H9 (cell line): ENCODE results near the gene FASTK. TPM values are rescaled to one million over a fixed set of nuclear protein-coding genes. Genes with fewer than 3 reads are reported as not detected.

ENCODE experiments used
- DNase-seq: peaks from one replicate; pipeline ENCODE4 v3.0.0-alpha.2; 2017
- H2AFZ ChIP-seq: one replicate; pipeline ENCODE4 v1.6.1; 2013; ENCODE audit warnings: mild to moderate bottlenecking, low read length, control low read depth, moderate library complexity
- H2AK5ac ChIP-seq: 2 replicates; pipeline ENCODE4 v1.6.1; 2013; ENCODE audit warnings: low read length, control low read depth, mixed read lengths; ENCODE audit not compliant: insufficient read length
- H2BK120ac ChIP-seq: one replicate; pipeline ENCODE4 v1.6.1; 2013; ENCODE audit warnings: low read depth, mild to moderate bottlenecking, low read length, control low read depth, inconsistent platforms; ENCODE audit not compliant: poor library complexity, severe bottlenecking
- H2BK12ac ChIP-seq: 2 replicates; pipeline ENCODE4 v1.6.1; 2013; ENCODE audit warnings: low read length, control low read depth, mixed read lengths, low read depth; ENCODE audit not compliant: insufficient read length
- H2BK15ac ChIP-seq: 2 replicates; pipeline ENCODE4 v1.6.1; 2013; ENCODE audit warnings: low read depth, low read length, control low read depth
- H2BK20ac ChIP-seq: one replicate; pipeline ENCODE4 v1.6.1; 2013; ENCODE audit warnings: low read depth, mild to moderate bottlenecking, low read length, control low read depth, inconsistent platforms; ENCODE audit not compliant: poor library complexity, severe bottlenecking
- H2BK5ac ChIP-seq: 2 replicates; pipeline ENCODE4 v1.6.1; 2013; ENCODE audit warnings: low read length, control low read depth, mixed read lengths; ENCODE audit not compliant: insufficient read length
- H3K14ac ChIP-seq: 2 replicates; pipeline ENCODE4 v1.6.1; 2013; ENCODE audit warnings: low read length, control low read depth; ENCODE audit not compliant: insufficient read depth
- H3K18ac ChIP-seq: 2 replicates; pipeline ENCODE4 v1.6.1; 2013; ENCODE audit warnings: low read depth, mild to moderate bottlenecking, mixed read lengths, low read length, control low read depth; ENCODE audit not compliant: insufficient read length
- H3K23ac ChIP-seq: 2 replicates; pipeline ENCODE4 v1.6.1; 2013; ENCODE audit warnings: low read length, control low read depth, mixed read lengths, low read depth; ENCODE audit not compliant: insufficient read length
- H3K23me2 ChIP-seq: 2 replicates; pipeline ENCODE4 v1.6.1; 2013; ENCODE audit warnings: low read depth, mild to moderate bottlenecking, mixed read lengths, low read length, control low read depth; ENCODE audit not compliant: insufficient read length, poor library complexity, severe bottlenecking
- H3K27ac ChIP-seq: 2 replicates; pipeline ENCODE4 v1.5.1; 2013; ENCODE audit warnings: low read length, control low read depth, mixed read lengths, low read depth; ENCODE audit not compliant: insufficient read length
- H3K27me3 ChIP-seq: 2 replicates; pipeline ENCODE4 v1.6.1; 2013; ENCODE audit warnings: low read length, control low read depth, inconsistent platforms; ENCODE audit not compliant: insufficient read depth
- H3K4ac ChIP-seq: 2 replicates; pipeline ENCODE4 v1.6.1; 2013; ENCODE audit warnings: low read depth, mild to moderate bottlenecking, control low read depth, inconsistent platforms, low read length, moderate library complexity
- H3K4me1 ChIP-seq: 2 replicates; pipeline ENCODE4 v1.6.1; 2013; ENCODE audit warnings: low read length, control low read depth, inconsistent platforms; ENCODE audit not compliant: insufficient read depth
- H3K4me2 ChIP-seq: 2 replicates; pipeline ENCODE4 v1.6.1; 2013; ENCODE audit warnings: low read length, control low read depth, mixed read lengths; ENCODE audit not compliant: insufficient read length, insufficient read depth
- H3K56ac ChIP-seq: 2 replicates; pipeline ENCODE4 v1.6.1; 2013; ENCODE audit warnings: low read depth, mild to moderate bottlenecking, mixed read lengths, low read length, control low read depth; ENCODE audit not compliant: insufficient read length
- H3K79me1 ChIP-seq: 2 replicates; pipeline ENCODE4 v1.6.1; 2013; ENCODE audit warnings: low read depth, mild to moderate bottlenecking, moderate library complexity, low read length, control low read depth, inconsistent platforms; ENCODE audit not compliant: insufficient read depth, poor library complexity, severe bottlenecking
- H3K79me2 ChIP-seq: 2 replicates; pipeline ENCODE4 v1.6.1; 2013; ENCODE audit warnings: low read length, control low read depth, inconsistent platforms; ENCODE audit not compliant: insufficient read depth
- H3K9ac ChIP-seq: 2 replicates; pipeline ENCODE4 v1.6.1; 2013; ENCODE audit warnings: low read length, control low read depth, mixed read lengths; ENCODE audit not compliant: insufficient read length; ENCODE audit errors: extremely low read depth
- H3K9me3 ChIP-seq: one replicate; pipeline ENCODE4 v1.6.1; 2013; ENCODE audit warnings: low read depth, low read length, inconsistent platforms; ENCODE audit not compliant: control insufficient read depth
- H3T11ph ChIP-seq: one replicate; pipeline ENCODE4 v1.6.1; 2013; ENCODE audit warnings: mild to moderate bottlenecking, low read length, control low read depth, inconsistent platforms
- H4K20me1 ChIP-seq: one replicate; pipeline ENCODE4 v1.6.1; 2013; ENCODE audit not compliant: control insufficient read depth, insufficient read length, insufficient read depth
- H4K5ac ChIP-seq: 2 replicates; pipeline ENCODE4 v1.6.1; 2013; ENCODE audit warnings: low read depth, mild to moderate bottlenecking, mixed read lengths, low read length, control low read depth; ENCODE audit not compliant: insufficient read length
- H4K8ac ChIP-seq: replicated peaks from 2 replicates; pipeline ENCODE4 v1.6.1; 2013; ENCODE audit warnings: low read length, control low read depth, mixed read lengths, low read depth; ENCODE audit not compliant: insufficient read length
- H4K91ac ChIP-seq: 2 replicates; pipeline ENCODE4 v1.6.1; 2013; ENCODE audit warnings: low read depth, mild to moderate bottlenecking, moderate library complexity, mixed read lengths, low read length, control low read depth; ENCODE audit not compliant: insufficient read length
- H3K27ac Mint-ChIP-seq, 3 experiments: 2 replicates in 2 of 3; 3 replicates in 1 of 3; pipeline ENCODE4 v1.8.0; 2020 to 2021; ENCODE audit warnings: mixed read lengths in 3 of 3, mild to moderate bottlenecking in 1 of 3, moderate library complexity in 1 of 3
- H3K27me3 Mint-ChIP-seq: 2 replicates; pipeline ENCODE4 v1.8.0; 2021; ENCODE audit warnings: low read depth, mild to moderate bottlenecking, moderate library complexity, mixed read lengths
- H3K36me3 Mint-ChIP-seq, 3 experiments: 2 replicates in 2 of 3; 3 replicates in 1 of 3; pipeline ENCODE4 v1.8.0; 2020 to 2021; ENCODE audit warnings: low read depth in 3 of 3, mixed read lengths in 3 of 3; ENCODE audit not compliant: insufficient read depth in 1 of 3
- H3K4me1 Mint-ChIP-seq, 2 experiments: 2 replicates each; pipeline ENCODE4 v1.8.0; 2020; ENCODE audit warnings: mixed read lengths in 2 of 2
- H3K4me3 Mint-ChIP-seq, 2 experiments: 2 replicates in 1 of 2; 3 replicates in 1 of 2; pipeline ENCODE4 v1.8.0; 2020 to 2021; ENCODE audit warnings: mild to moderate bottlenecking in 2 of 2, mixed read lengths in 2 of 2, moderate library complexity in 1 of 2
- H3K9me3 Mint-ChIP-seq, 2 experiments: 2 replicates in 1 of 2; 3 replicates in 1 of 2; pipeline ENCODE4 v1.8.0; 2020; ENCODE audit warnings: mild to moderate bottlenecking in 2 of 2, mixed read lengths in 2 of 2, moderate library complexity in 1 of 2
- CTCF ChIP-seq: fragments of 200-600 bp; sonication (generic); conservative IDR thresholded peaks from 3 replicates; pipeline ENCODE4 v1.8.0; 2021; ENCODE audit warnings: antibody characterized with exemption, mild to moderate bottlenecking
- WGBS: extraction: QIAGEN DNeasy Blood & Tissue Kit; methylation state at CpG from one replicate; pipeline ENCODE4 v1.1.7; 2013; ENCODE audit warnings: missing lambda C conversion rate, low lambda C conversion rate, mixed read lengths; ENCODE audit not compliant: insufficient read length; ENCODE audit errors: extremely low coverage; 5-methylcytosine and 5-hydroxymethylcytosine counted together
- total RNA-seq: library from RNA; stranded (reverse); gene quantifications from 2 replicates; pipeline ENCODE4 v1.2.1, GENCODE V29; 2021

Gene FASTK
- total RNA-seq, 1 experiment from 2014 or later: 57.8 TPM

- no peak overlapping the region for H2BK12ac ChIP-seq
- no peak overlapping the region for H2BK120ac ChIP-seq
- H3K27me3 ChIP-seq: no peaks in the 10 kb centered on the region
- no peak overlapping the region for H3K14ac ChIP-seq
- no peaks in the 10 kb centered on the region; a peak in 2 of 5 replicates for H3K9me3 Mint-ChIP-seq
- H3T11ph ChIP-seq: no peak overlapping the region
- H4K8ac ChIP-seq: no peak overlapping the region
- WGBS: no CpG with 5 or more reads among the region's 18 CpGs
- no peak overlapping the region for H2BK5ac ChIP-seq
- no peak for DNase-seq
- H3K9me3 ChIP-seq: no peaks in the 10 kb centered on the region
- peaks cover 5% of the 10 kb centered on the region; the same call in 1 of the 2 replicates for H3K4me1 ChIP-seq
- peaks cover 19% of the 10 kb centered on the region for H3K23me2 ChIP-seq
- H3K4me3 Mint-ChIP-seq: no peak overlapping the region
- no peak overlapping the region for H2BK15ac ChIP-seq
- TF ChIP-seq CTCF: no peak
- H3K4ac ChIP-seq: no peak overlapping the region
- H3K79me2 ChIP-seq: no peaks in the 10 kb centered on the region
- no peak overlapping the region for H3K56ac ChIP-seq
- peaks cover 28 to 34% of the 10 kb centered on the region in 2 experiments for H3K4me1 Mint-ChIP-seq
- no peak overlapping the region for H4K5ac ChIP-seq
- peaks cover 27 to 44% (median 40%) of the 10 kb centered on the region in 3 experiments; a peak in 6 of 7 replicates for H3K36me3 Mint-ChIP-seq
- H3K18ac ChIP-seq: no peak overlapping the region
- H3K9ac ChIP-seq: no peak overlapping the region
- no peak overlapping the region for H3K4me2 ChIP-seq
- no peak overlapping the region for H3K27ac Mint-ChIP-seq
- no peak overlapping the region for H3K27ac ChIP-seq
- no peak overlapping the region for H2AK5ac ChIP-seq
- no peak overlapping the region for H2AFZ ChIP-seq
- no peaks in the 10 kb centered on the region for H4K20me1 ChIP-seq
- H2BK20ac ChIP-seq: no peak overlapping the region
- no peak overlapping the region for H4K91ac ChIP-seq
- H3K23ac ChIP-seq: no peak overlapping the region
- no peaks in the 10 kb centered on the region for H3K27me3 Mint-ChIP-seq
- H3K79me1 ChIP-seq: no peaks in the 10 kb centered on the region
Measured at GRCh38 chr7:151064454-151064853, 16.2 kb downstream of the FASTK start.
